Skeletal muscle cell (primary cell): ENCODE data around the gene CCDC88C.

Experiments
- DNase-seq: peaks from one replicate; pipeline ENCODE4 v3.0.0-alpha.2; 2010; ENCODE audit warnings: low read depth
- H3K4me3 ChIP-seq: 2 replicates; pipeline ENCODE4 v1.5.1; 2011; ENCODE audit warnings: low read depth, mild to moderate bottlenecking, control low read depth, low read length, moderate library complexity

Gene CCDC88C

GRCh38 chr14:91385224-91385623 is 32.4 kb downstream of the CCDC88C start:
- no peak overlapping the region for H3K4me3 ChIP-seq
- no peak for DNase-seq

- no peak for DNase-seq
- no peak overlapping the region for H3K4me3 ChIP-seq
Measured at GRCh38 chr14:91383439-91383838, 34.2 kb downstream of the CCDC88C start.

DNA sequence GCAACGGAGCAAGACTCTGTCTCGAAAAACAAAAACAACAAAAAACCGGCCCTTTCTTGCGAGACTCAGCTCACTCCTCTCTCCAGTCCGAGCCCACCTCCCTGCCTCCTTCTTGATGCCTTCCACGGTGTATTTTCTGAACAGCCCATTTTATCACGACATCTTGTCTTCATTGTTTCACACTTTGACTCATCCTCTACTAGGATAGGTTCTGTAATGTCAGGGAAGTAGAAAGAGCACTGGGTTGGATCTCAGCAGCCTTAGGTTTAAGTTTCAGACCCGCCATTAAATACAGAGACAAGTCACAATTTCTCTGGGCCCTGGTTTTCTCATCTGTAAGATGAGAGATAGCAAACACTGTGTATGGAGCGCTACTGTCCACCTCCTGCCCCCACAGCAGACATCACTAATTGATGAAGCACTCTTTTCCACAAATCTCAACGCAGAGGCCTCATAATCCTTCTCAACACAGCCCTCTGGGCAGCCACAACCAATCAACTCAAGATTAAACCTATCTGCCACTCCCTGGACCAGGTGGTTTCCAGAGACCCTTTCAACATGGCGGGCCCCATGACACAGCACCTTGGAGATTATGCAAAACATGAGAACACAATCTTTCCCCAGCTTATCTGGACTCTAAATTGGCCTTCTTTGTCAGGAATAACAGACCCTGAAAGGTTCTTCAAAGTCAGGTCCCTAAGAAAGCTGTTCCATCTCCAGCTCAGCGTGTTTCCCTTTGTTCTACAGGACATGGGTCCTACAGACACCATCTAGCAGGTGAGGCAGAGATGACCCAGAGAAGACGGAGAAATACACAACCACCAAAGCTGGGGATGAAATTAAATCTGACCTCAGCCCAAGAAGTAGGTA is 35.6 kb downstream of the CCDC88C start:
- no peak overlapping the region for H3K4me3 ChIP-seq
- DNase-seq = no peak

GRCh38 chr14:91380610-91381371 is 36.8 kb downstream of the CCDC88C start:
- peak; percentile 58 for DNase-seq
- no peak overlapping the region for H3K4me3 ChIP-seq

DNA sequence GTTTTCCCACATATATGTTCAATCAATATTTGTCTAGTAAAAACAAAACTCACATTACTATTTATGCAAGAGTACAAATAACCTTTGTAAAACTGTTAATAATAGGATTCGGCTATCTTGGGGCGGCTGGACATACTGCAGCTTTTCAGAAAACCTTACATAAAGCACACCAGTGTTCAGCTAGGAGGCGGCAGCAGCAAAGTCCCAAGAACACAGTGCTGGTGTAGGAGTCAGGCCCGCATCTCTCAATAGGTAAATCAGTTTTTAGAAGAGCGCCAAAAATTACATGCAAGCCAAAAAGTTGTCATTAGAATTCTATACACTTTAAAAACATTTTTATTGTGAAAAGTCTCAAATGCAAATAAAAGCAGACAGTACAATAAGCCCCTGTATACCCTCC is 37.5 kb downstream of the CCDC88C start:
- no peak for DNase-seq
- no peak overlapping the region for H3K4me3 ChIP-seq

- H3K4me3 ChIP-seq = no peak overlapping the region
- no peak for DNase-seq
Measured at GRCh38 chr14:91379579-91379932, 38.1 kb downstream of the CCDC88C start.

DNA sequence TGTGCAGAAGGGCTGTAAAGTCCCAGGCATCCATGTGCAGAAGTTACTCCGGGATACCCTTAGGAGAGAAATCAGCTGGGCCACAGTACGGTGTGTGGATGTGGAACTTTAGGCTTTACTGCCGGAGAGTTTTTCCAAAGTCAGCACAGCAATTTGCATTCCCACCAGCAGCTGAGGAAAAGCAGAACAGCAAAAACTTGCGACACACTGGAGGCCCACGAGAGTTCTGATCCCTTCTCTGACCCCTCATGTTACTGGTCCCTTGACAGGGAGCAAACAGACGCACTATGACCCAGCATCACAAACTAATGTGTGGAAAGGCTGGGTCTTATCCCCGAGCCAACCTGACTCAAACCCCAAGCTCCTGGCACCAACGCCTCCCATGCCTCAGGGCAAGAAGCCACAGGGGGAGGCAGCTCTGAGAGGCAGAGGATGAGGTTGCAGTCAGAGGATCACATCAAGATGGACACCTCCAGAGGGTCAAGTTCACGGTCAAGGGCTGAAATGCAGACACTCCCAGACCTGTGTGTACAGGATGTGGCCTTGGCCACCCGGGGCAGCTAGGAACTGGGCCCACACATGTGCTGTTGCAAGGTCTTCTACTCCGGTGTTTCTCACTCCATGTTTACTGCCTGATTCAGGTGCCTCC is 38.6 kb downstream of the CCDC88C start:
- H3K4me3 ChIP-seq = no peak overlapping the region
- DNase-seq = no peak

DNA sequence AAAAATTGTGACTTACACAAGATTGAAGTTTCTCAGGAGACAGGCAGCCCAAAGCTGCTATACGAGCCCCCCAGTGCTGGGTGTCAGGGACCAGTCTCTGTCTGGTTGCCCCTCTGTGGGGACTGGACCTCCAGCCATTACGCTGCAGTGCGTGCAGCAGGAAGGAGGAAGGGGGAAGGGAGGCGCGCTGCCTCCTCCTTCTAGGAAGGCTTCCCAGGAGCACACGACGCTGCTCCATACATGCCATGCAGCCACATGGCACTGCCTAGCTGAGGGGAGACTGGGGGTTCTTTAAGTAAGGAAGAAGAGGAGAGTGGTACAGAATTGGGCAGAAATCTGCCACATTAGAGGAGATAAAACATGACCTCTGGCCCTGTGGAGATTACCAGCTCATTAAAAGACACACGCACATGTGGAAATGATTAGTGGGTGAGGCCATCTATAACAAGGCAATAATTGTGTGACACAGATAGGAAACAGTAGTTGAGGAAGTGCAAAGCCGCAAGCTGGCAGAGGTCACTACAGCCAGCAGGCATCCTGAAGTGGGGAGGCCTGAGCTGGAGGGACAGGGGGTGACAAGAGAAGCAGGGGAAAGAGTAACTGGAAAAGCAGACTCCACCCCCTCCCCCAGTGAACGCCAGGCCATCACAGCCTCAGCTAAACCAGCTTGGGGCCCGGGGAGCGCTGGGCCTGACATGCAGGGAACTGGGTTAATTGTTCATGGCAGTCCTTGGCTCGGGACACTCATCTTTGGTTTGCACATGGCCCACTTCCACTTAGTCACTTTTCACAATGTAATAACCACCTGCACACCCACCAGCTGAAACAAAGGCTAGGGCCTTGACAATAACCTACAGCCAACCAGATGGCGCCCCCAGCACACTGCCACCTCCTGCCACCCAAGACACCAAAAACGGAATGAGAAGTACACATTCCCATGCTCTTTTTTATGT is 39.6 kb downstream of the CCDC88C start:
- DNase-seq = no peak
- no peak overlapping the region for H3K4me3 ChIP-seq

DNA sequence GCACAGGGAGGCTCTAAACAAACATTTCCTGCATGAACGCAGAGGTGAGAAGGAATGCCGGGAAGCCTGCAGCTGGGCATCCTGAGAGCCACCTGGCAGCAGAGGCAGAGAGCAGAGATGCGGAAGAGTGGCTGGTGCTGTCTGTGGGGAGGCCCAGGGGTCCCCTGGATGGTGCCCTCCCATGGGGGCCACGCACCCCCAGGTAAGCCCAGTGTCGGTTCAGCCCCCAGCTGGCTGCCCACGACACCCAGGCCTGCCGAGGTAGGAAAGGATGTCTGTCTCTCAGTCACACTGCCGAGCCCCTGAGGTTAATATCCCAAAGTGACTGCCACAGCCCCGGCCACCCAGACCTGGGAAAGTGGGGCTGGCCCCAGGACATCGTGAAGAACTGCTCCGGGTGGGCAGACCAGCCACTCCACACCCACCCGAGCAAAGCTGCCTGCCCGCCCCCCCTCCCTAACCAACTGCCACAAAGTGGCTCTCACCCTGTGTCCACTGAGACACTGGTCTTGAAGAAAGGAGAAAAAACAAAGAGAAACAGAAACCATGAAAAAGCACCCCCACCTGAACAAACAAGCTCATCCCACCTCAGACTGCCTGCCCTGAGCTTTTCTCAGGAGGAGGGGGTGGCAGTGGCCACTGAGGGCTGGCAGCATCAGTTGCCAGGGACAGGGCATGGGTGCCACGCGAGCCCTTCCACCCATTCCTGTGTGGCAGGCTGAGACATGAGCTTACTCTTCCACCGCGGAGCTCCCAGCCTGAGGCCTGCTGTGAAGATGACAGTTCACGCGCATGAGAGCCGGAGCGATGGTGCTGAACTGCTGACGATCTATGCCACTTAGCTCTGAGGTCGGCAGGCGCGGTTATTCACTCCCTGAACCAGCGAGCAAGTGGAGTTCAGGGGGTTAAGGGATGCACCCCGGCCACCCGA is 40.8 kb downstream of the CCDC88C start:
- no peak overlapping the region for H3K4me3 ChIP-seq
- no peak for DNase-seq

DNA sequence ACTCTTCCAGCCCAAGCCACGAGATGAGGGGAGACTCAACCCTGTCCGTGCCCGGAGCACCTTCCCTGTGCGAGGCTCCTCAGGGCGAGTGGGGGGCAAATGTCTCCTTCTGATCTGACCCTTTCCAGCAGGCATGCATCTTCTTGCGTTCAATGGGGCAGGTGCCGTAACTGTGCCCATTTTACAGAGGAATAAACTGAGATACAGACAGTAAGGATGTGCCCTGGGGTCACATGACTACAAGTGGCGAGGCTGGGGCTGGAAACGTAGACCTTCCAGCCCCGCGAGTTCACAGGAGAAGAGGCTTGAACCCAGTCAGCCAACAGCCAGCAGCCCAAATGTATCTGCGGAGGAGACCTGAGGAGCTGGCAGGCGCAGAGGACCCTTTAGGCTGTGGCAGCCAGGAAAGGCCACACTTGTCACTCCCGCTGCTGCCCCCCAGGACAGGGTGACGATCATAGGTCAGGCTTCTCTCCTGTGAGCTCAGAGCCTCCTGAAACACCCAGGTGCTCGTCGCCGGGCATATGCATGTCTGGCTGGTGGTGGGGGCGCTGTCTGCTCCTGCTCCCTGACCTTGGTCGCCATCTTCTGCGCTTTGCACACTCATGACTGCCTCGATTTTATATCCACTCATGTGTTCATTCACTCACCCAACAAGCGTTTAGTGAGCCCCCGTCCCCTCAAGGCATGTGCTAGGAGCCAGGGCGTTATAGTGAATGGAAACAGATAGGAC is 41.7 kb downstream of the CCDC88C start:
- no peak overlapping the region for H3K4me3 ChIP-seq

DNA sequence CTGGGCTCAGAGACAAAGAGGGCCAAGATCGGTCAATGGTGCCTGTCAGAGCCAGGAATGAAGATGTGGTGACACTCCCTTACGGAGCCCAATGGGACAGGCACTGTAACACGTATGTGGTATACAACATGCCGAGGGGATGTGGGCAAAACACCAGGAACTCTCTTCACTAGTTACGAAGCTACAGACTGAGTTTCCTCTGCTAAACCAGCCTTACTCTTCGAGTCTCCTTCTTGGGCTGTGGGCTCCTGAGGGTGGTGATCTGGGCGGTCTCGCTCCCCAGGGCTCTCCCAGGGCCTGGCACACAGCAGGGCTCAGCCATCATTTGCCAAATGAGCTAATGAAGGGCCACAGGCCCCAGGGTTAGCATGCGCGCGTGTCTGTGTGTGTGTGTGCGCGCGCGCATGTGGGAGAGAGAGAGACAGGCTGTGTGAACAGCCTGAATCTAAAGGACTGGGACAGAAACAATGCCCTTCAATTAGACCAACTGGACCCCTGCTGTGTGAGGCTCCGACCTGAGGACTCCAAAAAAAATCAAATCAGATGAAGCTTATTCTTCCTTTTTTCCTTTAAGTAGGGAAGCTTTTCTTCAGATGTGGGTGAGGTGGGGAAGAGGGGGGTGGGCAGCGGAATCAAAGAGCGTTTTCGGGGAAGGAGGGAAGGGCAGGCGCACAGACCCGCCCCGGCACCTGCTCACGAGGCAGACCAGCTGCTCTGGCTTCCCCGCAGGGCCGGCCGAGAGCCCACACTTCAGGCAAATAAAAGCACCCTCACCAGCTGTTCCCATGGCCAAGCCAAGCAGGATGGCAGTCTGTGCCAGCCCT is 42.5 kb downstream of the CCDC88C start:
- H3K4me3 ChIP-seq = no peak overlapping the region
- DNase-seq = no peak

More for the DNA sequence above, 41.7 kb downstream of the CCDC88C start:
- DNase-seq = no peak

GRCh38 chr14:91374287-91374878 is 43.2 kb downstream of the CCDC88C start:
- DNase-seq = no peak
- H3K4me3 ChIP-seq = no peak overlapping the region

DNA sequence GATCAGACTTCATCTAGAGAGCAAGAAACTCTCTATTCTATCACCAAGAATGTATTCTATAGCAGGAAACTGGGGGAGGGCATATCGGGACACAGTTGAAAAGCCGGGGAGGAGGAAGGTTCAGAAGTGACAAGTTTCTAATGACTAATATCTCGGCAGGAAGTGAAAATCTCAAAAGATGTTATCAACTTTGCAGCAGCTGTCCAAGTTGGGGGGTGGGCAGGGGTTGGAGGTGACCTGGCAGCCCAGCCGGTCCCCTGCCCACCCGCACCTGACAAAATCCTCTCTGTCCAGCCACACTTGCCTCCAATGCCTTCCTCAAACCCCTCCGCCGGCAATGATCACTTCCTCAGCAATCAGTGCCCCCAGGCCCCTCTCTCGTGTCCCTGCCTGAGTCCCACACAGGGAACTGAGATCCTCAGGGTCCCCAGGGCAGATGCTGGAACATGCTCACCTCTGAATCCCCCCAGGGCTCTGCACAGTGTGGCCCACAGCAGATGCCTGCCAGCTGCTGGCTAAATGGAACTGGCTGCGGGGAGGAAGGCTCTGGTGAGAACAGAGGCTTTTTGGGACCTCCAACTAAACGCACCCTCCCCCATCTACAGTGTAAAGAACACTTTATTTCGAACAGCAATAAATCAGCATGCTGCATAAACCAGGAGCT is 43.9 kb downstream of the CCDC88C start:
- H3K4me3 ChIP-seq = no peak overlapping the region
- no peak for DNase-seq

DNA sequence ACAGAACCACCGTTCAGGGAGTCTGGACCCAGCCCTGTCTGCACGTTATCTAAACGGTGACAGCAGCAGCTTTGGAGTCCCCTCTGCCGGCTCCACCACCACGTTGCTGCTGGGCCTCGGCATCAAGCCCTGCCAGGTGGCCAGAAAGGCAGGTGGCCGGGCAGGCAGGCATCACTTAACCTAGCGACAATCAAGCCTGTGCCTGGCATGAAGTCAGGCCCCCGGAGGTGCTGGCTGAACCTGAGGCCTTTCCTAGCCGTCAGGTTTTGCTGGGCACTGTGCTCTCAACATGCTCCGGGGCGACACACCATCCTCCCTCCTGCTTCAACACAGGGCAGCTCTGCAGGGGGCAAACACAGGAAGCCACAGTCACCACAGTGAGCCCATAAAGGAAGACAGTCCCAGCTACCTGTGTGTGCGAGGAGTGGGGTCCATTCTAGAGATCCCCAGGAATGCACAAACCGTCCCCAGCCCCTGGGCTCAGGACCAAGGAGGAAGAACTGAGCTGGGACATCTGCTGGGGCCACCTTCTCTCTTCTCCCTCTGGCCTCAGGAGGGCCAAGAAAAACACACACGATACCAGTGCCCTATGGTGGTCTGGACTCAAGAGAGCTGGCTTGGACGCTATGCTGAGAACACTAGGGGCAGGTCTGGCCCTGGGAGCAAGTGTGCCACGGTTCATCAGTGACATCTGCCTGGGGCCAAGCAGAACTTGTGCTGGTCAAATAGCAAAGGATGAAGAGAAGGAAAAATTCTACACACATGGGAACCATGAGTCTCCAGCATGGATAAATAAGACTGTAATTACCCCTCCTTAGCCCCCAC is 44.7 kb downstream of the CCDC88C start:
- DNase-seq = no peak

GRCh38 chr14:91371990-91372375 is 45.6 kb downstream of the CCDC88C start:
- H3K4me3 ChIP-seq = no peak overlapping the region
- DNase-seq = no peak

More for the DNA sequence above, 44.7 kb downstream of the CCDC88C start:
- H3K4me3 ChIP-seq = no peak overlapping the region
